ENCODE results near the gene KCNK13.
"Not testable (repeated sequence)": the region's sequence is repeated elsewhere in the genome, so short reads cannot be mapped to it uniquely, and the experiment has no call there.

Gene KCNK13

DNA sequence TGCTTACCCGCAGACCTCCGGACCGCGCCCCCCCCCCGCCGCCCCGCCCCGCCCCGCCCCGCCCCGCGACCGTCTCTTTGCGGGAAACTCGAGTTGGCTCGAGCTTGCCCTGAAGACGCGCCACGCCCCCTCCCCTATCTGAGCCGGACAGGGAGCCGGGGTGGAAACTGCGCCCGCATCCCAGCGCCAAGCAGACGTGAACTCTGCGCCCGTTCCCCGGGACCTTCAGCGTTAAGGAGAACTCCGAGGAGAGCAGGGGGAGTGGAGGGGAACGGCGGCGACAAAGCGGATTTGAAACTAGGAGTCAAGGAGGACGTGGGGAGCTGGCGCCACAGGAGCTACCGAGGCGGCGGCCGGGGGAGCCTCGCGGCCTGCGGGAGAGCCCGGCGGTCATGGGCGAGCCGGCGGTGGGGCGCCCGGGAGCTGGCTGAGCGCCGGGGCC, at the start of gene KCNK13:
KCNK13 (plus strand) TSS at position 310 of the 442 bp plus-strand sequence. CDS start 212 bp downstream, outside the sequence.
- DNase-seq (ENCODE audit: low read depth in 3 of 3) = peak in 1 of 3 donors; percentile 6

DNA sequence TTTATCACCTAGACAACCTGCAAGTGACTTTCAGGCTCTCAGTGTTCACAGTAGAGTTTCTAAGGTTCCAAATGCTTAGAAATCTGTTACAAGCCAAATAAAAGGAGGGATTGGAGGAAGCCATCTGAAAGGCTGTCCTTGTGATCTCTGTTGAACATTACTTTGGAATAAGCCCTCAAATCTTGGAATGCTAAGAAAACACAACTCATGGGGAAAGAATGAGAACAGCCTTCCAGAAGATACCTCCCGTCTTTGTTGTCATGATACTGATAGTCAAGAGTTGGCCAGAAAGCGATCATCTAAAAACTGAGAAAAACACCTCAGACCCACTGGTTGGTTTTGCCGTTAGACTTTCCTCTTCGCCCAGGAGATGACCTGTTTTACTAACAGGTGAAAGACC, 44.4 kb upstream of the KCNK13 start:
- DNase-seq (ENCODE audit: low read depth in 3 of 3) = no peak

DNA sequence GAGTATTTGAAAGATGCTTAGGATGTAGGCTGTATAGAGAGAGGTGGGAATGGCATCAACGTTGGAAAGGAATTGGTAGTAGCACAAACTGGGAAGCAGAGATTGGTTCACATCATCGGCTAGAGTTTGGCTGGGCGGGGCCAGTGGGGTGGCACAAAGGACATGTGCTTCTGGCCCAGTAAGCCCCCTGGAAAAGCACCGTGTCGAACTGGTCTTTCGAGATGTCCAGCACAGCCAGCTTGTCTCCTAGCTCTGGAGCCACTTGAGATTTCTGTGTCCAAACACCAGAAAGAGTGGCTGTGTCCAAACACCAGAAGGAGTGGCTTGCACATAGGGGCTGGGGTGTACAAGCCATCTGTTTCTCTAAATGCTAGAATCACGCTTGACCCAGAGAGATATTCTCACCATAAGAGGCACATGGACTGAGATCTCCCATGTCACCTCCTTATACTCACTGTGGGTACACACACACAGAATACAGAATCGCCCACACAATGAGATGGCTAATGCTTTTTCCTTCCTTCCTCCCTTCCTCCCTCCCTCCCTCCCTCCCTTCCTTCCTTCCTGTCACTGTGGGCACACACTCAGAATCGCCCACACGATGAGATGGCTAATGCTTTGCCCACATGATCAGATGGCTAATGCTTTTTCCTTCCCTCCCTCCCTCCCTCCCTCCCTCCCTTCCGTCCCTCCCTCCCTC, 41.8 kb upstream of the KCNK13 start:
- no peak for DNase-seq (ENCODE audit: low read depth in 3 of 3)

DNA sequence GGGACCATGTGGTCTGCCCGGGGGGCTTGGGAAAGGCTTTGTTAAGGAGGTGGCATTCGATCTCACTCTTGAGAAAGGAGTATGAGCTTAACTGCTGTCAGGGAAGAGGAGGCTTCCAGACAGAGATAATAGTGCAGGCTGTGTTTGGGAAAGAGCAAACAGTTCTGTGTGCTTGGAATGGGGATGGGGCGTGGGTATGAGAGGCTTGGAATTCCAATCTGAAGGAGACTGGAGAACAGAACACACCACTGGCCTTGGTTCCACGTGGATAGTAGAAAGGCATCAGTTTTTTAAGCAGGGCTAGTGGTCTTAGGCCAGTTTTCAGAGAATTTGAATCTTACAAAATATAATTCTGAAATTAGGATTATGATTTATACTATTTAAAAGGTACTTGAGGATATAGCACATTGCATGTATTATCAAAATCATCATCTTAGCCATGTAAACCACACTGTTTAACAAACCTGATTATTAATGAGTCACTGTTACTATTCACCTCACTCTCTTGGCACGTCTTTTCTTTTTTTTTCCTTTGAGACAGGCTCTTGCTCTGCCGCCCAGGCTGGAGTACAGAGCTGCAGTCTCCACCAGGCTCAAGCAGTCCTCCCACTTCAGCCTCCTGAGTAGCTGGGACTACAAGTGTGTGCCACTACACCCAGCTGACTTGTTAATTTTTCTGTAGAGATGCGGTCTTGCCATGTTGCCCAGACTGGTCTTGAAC, 38.5 kb upstream of the KCNK13 start:
- DNase-seq (ENCODE audit: low read depth in 3 of 3) = no peak

DNA sequence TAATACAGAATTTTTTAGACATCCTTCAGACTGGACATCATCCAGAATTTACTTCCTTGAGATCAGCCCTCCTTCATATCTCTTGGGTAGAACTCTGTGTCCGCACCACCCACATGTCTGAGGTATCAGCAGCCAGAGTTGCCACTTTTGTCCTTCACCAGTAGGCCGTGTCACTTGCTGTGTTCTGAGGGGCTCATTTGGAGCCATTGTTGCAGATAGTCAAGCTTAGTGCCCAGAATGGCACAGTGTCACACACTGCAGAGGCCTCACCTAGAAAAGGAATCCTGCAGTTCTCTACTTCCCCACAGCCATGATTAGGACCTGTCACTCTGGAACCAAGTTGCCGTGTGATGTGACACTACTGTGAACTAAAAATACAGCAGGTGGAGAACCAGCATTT, 36.9 kb upstream of the KCNK13 start:
- DNase-seq (ENCODE audit: low read depth in 3 of 3) = no peak

DNA sequence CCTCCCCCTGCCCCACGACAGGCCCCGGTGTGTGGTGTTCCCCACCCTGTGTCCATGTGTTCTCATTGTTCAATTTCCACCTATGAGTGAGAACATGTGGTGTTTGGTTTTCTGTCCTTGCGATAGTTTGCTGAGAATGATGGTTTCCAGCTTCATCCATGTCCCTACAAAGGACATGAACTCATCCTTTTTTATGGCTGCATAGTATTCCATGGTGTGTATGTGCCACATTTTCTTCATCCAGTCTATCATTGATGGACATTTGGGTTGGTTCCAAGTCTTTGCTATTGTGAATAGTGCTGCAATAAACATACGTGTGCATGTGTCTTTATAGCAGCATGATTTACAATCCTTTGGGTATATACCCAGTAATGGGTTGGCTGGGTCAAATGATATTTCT, 35.2 kb upstream of the KCNK13 start:
- DNase-seq (ENCODE audit: low read depth in 3 of 3) = not testable (repeated sequence)

DNA sequence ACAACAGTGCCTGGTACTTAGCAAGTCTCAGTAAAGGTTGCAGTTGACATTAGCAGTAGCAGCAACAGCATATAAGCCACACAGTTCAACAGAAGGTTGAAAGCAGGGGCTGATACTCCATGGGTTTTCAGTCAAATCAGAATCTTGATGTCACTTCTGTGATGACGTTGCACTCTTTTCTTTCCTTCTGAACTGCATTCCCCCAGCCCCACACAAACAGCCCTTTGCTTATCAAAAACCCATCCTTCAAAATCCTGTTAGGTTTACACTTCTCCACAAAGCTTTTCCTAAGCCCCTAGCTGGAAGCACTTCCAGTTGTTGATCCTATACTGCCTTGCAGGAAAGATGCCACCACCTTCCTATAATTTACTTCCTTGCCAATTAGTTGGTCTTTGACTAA, 34.0 kb upstream of the KCNK13 start:
- no peak for DNase-seq (ENCODE audit: low read depth in 3 of 3)

DNA sequence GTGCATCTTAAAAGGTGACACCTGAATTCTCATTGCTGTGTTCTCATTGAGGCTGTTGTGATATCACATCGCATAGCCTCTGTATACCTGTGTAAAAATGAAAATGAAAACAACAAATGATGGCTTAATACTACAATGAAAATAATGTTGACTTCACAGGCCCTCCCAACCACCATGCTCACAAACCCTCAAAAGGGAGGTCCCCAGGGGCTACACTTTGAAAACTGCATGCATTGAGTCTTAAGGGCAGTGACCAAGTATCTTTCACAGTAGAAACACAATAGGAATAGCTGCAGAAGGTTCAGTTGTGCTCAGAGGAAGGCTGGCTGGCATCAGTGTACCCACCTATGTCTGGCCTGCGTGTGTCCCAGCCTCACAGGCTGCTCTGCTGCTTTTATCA, 27.6 kb upstream of the KCNK13 start:
- DNase-seq (ENCODE audit: low read depth in 3 of 3) = no peak

DNA sequence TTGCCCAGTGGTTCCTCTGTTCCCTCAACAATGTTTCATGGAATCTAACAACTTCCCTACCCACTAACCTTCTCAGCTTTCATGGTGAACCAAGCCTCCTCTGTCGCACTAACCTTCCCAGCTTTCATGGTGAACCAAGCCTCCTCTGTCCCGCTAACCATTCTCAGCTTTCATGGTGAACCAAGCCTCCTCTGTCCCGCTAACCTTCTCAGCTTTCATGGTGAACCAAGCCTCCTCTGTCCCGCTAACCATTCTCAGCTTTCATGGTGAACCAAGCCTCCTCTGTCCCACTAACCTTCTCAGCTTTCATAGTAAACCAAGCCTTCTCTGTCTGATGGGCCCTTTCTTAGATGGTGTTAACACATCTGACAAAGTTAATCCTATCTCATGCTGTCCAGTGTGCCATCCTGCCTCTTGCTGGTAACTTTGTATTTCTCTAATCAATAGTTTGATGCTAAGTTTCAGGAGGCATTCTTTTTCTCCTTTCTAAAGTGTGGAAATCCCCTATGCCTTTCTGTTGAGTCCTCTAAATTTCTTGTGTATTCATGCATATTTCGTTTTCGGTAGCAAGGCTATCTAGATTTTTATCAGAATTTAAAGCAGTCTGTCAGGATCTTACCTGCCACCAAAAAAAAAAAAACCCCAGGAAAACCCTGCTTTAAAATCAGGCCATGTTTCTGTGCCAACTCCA, 26.8 kb upstream of the KCNK13 start:
- no peak for DNase-seq (ENCODE audit: low read depth in 3 of 3)

DNA sequence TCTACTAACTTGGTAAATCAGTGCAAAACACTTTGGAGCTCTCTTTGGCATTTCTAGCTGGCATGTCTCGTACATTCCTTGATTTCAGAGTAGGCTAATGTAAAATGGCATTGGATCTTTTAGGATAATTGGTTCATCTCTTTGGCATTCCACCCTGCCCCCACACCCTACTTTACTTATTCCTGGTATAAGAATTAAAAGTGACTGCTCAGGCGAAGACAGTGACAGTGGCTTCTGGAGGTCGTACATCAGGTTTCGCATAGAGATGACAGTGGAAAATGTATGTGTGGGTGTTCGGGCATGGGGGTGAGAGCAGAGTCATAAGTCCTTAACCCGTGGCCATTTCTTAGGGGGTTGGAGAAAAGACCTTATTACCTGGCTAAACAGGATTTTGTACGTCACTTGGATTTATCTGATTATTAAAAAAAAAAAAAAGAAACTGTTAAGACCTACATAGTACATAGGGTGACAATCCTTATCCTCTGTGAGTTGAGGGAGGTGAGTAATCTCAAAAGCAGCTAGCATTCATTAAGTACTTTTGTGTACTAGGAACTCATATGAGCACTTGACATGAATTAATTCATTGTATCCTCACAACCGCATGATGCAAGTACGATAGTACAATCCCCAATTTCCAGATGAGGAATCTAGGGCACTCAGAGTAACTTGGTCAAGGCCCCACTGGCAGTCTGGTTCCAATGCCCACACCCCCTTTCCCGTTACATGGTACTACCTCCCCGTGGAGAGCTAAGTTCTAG, 22.4 kb upstream of the KCNK13 start:
- no peak for DNase-seq (ENCODE audit: low read depth in 3 of 3)

DNA sequence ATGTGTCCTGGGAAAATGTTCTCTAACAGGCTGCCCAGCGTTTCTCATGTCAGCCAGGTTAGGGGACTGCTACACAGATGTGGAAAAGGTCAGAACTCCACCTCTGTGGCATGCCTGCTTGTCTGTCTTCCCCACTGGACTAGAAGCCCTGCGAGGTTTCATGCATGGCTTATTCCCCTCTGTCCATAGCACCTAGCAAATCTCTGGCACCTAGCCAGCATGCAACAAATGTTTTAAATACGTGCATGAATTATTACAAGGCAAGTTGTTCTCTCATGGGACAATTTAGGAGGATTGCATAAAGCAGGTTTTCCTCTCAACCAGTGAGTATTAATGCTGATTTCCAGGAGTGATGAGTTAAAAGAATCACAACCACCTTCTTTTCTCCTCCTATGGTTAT, 21.4 kb upstream of the KCNK13 start:
- no peak for DNase-seq (ENCODE audit: low read depth in 3 of 3)

DNA sequence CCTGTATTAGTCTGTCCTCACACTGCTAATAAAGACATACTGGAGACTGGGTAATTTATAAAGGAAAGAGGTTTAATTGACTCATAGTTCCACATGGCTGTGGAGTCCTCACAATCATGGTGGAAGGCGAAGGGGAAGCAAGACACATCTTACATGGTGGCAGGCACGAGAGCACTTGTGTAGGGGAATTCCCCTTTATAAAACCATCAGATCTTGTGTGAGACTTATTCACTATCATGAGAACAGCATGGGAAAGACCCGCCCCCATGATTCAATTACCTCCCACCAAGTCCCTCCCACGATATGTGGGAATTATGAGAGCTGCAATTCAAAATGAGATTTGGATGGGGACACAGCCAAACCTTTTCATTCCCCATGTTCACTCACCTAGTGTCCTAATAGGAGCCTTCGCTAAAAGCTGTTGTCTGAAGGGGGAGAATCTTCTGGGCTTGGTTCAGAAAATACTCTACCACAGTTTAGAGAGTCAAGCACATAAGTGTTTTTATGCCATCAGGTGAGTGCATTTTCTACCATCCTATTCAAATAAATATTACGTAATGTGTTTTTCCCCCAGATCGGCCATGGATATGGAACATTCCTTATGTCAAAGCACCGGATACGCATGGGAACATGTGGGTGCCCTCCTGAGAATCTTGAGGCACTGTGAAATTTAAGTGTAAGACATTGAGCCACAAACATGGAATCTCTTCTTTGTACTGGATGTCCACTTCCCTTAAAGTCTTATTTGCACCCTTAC, 19.1 kb upstream of the KCNK13 start:
- DNase-seq (ENCODE audit: low read depth in 3 of 3) = no peak

DNA sequence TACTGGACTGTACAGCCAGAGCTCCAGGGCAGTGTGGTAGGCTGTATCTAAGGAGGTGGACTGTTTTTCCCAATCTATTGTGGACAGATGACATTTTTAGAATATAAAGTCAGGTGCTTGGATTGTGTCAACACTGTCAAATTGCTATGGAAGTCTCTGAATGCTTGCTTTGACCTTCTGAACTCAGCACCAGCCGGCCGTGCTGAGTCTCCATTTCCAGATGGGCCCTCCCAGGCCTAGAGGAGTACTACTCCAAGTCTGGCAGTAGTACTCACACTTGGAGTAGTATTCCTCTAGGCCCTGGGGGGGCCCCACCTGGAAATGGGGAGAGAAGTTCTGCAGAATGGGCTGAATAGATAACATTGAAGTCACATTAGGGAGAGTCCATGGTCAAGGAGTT, 16.2 kb upstream of the KCNK13 start:
- DNase-seq (ENCODE audit: low read depth in 3 of 3) = no peak

DNA sequence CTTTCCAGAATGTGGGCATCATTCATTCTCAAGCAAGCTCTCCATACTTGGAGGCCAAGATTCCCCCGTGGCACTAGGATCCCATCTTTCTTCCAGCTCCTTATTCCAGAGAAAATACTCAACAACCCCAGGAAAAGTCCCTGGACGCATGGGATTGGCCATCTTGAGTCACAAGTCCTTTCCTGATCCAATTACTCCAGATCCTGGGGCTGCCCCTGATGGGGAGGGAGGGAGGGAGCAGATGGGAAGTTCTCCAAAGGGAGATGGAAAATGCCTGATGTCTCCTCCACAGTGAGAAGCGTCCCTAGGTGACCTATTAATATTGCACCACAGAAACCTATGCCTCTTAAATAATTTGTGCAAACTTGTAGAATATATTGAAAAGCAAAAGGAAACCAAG, 12.4 kb upstream of the KCNK13 start:
- DNase-seq (ENCODE audit: low read depth in 3 of 3) = no peak

DNA sequence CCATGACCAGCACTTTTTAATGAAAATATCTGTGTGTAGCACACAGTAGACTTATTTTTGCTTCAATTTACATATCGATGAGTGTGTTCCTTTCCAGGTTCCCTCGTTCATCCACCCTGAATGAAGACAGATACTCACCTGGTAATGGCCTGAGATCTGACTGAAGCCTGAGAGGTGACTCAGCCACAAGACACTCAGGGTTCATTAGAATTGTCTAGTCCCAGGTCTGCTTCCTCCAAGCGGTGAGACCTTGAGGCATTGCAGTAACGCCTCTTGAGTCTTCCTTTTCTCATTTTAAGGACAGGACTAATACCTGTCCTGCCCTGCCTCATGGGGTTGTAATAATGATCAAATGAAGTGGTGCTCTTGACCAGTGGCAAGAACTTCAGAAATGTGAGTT, 11.5 kb upstream of the KCNK13 start:
- DNase-seq (ENCODE audit: low read depth in 3 of 3) = no peak

DNA sequence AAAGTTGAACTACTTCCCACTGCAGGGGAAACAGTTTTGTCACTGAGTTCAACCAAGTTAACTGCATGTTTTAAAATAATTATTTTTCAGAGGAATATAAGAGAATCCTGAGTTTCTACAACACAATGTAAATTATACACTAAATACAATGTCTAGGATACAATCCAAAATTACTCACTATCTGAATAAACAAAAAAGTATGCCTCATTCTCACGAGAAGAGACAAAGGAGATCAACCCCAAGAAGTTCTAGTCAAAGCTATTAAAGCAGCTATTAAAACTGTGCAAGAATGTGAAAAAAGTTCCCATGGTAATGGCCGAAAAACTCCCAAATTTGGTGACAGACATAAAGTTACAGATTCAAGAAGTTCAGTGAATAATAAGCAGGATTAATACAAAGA, 8.8 kb upstream of the KCNK13 start:
- no peak for DNase-seq (ENCODE audit: low read depth in 3 of 3)

DNA sequence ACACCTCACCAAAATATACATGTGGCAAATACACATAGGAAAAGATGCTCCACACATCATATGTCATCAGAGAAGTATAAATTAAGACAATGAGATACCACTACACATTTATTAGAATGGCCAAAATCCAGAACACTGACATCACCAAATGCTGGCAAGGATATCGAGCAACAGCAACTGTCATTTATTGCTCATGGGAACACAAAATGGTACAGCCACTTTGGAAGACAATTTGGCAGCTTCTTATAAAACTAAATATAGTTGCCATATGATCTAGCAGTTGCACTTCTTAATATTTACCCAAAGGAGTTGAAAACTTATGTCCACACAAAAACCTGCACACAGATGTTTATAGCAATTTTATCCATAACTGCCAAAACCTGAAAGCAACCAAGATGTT, 7.0 kb upstream of the KCNK13 start:
- DNase-seq (ENCODE audit: low read depth in 3 of 3) = no peak

DNA sequence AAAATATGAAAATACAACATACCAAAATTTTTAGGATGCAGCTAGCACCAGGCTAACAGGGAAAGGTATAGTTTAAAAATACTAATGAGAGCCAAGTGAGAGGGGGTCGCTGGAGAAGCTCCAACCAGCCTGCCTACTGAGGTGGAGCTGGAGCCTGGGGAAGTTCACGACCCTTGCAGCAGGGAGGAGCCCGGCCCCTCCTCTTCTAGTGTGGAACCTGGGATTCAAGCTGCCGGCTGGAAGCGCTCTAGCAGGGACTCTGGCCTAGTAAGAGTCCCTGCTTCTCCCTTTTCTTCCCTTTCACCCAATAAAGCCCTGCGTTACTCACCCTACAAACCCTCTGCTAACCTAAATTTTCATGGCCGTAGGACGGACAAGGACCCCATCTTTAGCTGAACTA, 5.0 kb upstream of the KCNK13 start:
- no peak for DNase-seq (ENCODE audit: low read depth in 3 of 3)

DNA sequence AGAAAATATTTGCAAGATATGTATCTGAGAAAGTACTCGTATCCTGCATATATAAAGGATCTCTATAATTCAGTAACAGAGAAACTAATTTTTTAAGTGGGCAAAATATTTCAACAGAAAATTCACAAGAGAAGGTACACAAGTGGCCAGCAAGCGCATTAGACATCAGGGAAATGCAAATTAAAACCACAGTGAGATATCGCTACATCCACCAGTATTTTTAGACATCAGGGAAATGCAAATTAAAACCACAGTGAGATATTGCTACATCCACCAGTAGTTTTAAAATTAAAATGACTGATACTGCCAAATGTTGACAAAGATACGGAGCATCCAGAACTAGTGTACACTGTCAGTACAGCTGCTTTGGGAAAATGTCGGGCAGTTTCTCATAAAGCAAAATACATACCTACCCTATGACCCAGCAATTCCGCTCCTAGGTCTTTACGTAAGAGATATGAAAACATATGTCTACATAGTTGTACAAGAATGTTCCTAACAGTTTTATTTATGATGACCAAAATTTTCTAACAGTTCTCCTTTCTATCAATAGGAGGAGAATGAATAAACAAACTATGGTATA, 2.8 kb upstream of the KCNK13 start:
- no peak for DNase-seq (ENCODE audit: low read depth in 3 of 3)

DNA sequence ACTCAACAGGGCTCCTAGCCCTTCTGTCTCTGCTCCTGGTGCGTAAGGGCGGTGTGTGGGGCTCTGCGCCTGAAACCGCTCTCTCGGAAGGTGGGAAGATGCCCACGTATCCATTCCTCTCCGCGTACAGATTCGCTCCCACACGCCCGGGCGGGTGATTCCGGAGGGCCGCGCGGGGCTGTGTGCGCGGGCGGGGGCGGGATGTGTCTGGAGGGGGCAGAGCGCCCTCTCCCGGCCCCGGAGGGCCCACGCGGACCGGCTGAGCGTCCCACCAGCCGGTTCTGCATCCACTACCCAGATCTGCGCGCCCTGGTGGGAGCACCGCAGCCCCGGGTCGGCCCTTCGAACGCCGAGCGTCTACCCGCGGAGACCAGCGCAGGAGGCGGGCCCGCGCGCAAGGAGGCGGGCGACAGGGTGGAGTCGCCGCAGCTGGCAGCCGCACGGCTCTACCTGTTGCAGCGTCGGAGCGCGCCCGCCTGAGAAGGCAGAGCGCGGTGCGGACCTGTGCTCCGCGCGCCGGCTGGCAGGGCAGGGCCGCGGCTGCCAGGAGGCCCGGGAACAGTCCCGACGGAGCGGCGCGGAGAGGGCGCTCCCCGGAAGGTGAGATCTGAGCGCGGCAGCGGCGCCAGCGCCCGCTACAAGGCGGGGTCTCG, 1.4 kb upstream of the KCNK13 start:
- DNase-seq (ENCODE audit: low read depth in 3 of 3) = peak; percentile 20 to 56 (median 26)
